NCI-H69 (cell line): Measurements from ENCODE around the gene TLR5.
A peak's percentile ranks its signal among the peaks of the same experiment; 100 is the strongest.
"Not testable (repeated sequence)": the region's sequence is repeated elsewhere in the genome, so short reads cannot be mapped to it uniquely, and the experiment has no call there.

Experiments used
- DNase-seq: peaks from one replicate; lab custom pipeline; 2025; lab: John Stamatoyannopoulos, UW

Gene TLR5

GRCh38 chr1:223142795-223143536, at the start of gene TLR5:
Gene TLR5 (minus strand): TSS chr1:223143248. CDS start chr1:223113031, 30,217 bp downstream.
- peak; percentile 96 for DNase-seq

- DNase-seq, result no peak
Measured at GRCh38 chr1:223189903-223190724, 47.1 kb upstream of the TLR5 start.

- DNase-seq, result no peak
Measured at GRCh38 chr1:223189525-223189902, 46.5 kb upstream of the TLR5 start.

- no peak for DNase-seq
Measured at GRCh38 chr1:223188618-223189356, 45.7 kb upstream of the TLR5 start.

- DNase-seq, result no peak
Measured at GRCh38 chr1:223186800-223187199, 43.8 kb upstream of the TLR5 start.

- no peak for DNase-seq
Measured at GRCh38 chr1:223183268-223183862, 40.3 kb upstream of the TLR5 start.

GRCh38 chr1:223180731-223181321, 37.8 kb upstream of the TLR5 start:
- DNase-seq, result no peak

GRCh38 chr1:223179786-223180185, 36.7 kb upstream of the TLR5 start:
- no peak for DNase-seq

GRCh38 chr1:223179280-223179679, 36.2 kb upstream of the TLR5 start:
- no peak for DNase-seq

GRCh38 chr1:223177681-223178080, 34.6 kb upstream of the TLR5 start:
- no peak for DNase-seq

GRCh38 chr1:223176437-223176836, 33.4 kb upstream of the TLR5 start:
- no peak for DNase-seq

- no peak for DNase-seq
Measured at GRCh38 chr1:223175633-223176032, 32.6 kb upstream of the TLR5 start.

GRCh38 chr1:223175032-223175431, 32.0 kb upstream of the TLR5 start:
- peak; percentile 41 for DNase-seq

- DNase-seq, result not testable (repeated sequence)
Measured at GRCh38 chr1:223169458-223169857, 26.4 kb upstream of the TLR5 start.

GRCh38 chr1:223161321-223161720, 18.3 kb upstream of the TLR5 start:
- DNase-seq, result no peak

- no peak for DNase-seq
Measured at GRCh38 chr1:223156343-223156742, 13.3 kb upstream of the TLR5 start.

- DNase-seq, result no peak
Measured at GRCh38 chr1:223155153-223155552, 12.1 kb upstream of the TLR5 start.

- DNase-seq, result peak; percentile 24
Measured at GRCh38 chr1:223153177-223154119, 10.4 kb upstream of the TLR5 start.

GRCh38 chr1:223152399-223152798, 9.4 kb upstream of the TLR5 start:
- no peak for DNase-seq

GRCh38 chr1:223150443-223150842, 7.4 kb upstream of the TLR5 start:
- no peak for DNase-seq

GRCh38 chr1:223147873-223148272, 4.8 kb upstream of the TLR5 start:
- no peak for DNase-seq
